ENCODE data around the gene NANOS3. TPM values are rescaled to one million over a fixed set of nuclear protein-coding genes. Genes with fewer than 3 reads are reported as not detected.
A peak's percentile ranks its signal among the peaks of the same experiment; 100 is the strongest.

The NANOS3 gene
- total RNA-seq, 2 experiments from 2014 or later: not detected

DNA sequence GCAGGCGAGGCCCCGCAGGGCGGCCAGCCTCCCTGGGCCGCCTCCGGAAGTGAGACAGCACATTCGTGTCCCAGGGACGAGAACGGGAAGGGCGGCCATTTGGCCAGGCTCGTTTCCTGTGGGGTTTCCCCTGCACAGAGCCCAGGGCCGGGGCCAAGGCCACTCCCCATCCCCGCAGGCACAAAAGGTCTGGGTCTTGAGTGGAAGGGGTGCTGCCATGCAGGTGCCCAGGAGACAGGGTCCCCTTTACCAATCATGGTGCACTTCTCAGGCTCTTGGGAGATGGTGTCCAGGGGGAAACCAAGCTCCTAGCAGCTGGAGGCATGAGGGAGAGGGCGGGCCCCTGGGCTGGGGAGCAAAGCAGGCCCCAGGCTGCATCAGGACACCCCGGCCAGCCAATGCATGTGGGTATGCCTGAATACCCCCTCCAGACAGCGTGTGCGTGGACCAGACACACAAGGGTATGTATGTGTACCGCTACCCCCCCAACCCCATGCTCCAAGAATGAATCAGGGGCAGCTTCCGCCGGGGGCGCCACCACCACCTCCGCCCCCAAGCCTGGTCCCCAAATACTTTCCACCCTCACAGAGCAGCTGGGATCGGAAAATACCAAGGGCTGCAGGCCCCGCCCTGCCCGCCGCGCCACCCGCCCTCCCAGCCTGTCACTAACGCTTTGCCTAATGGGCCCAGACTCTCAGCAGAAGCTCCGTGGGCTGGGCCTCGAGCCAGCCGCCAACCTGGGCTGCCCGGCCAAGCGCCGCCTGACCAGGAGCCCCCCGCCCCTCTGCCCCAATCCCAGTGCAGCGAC lies 37.6 kb upstream of the NANOS3 start:
- Histone ChIP-seq H3K36me3 (ENCODE audit: insufficient read depth, low read length) (no peaks in the 10 kb centered on the region), H3K4me2 (ENCODE audit: low read length) (peak overlapping the region; percentile 76), H4K20me1 (ENCODE audit: insufficient read depth, low read length) (no peaks in the 10 kb centered on the region), H3K9me3 (ENCODE audit: low read length) (no peaks in the 10 kb centered on the region), H3K79me2 (ENCODE audit: insufficient read depth, low read depth, low read length) (no peaks in the 10 kb centered on the region), H3K27ac (ENCODE audit: low read depth, low read length, poor library complexity, severe bottlenecking) (peak overlapping the region; percentile 64), H3K4me3 (ENCODE audit: low read depth, low read length, poor library complexity, severe bottlenecking) (peak overlapping the region; percentile 65), H3K4me1 (ENCODE audit: insufficient read depth, low read length, poor library complexity, severe bottlenecking) (peaks cover 70% of the 10 kb centered on the region), H3K9me2 (ENCODE audit: insufficient read depth, low read length) (no peaks in the 10 kb centered on the region), H2AFZ (ENCODE audit: low read length) (peak overlapping the region; percentile 74; the same call in 1 of the 2 replicates)
- ChIA-PET CTCF (ENCODE audit: unreplicated experiment) (interaction anchor here (0.6 kb wide), 1 partner anchor 51 kb away, joined by 11 read pairs; no protein-coding TSS in a partner anchor), POLR2A (interaction anchor here (0.7 to 1.4 kb wide), 2 partner anchors 44 to 297 kb away, joined by 3 read pairs; partner anchors contain the start of genes ASF1B and ZSWIM4)
- TF ChIP-seq, protein P1, sequence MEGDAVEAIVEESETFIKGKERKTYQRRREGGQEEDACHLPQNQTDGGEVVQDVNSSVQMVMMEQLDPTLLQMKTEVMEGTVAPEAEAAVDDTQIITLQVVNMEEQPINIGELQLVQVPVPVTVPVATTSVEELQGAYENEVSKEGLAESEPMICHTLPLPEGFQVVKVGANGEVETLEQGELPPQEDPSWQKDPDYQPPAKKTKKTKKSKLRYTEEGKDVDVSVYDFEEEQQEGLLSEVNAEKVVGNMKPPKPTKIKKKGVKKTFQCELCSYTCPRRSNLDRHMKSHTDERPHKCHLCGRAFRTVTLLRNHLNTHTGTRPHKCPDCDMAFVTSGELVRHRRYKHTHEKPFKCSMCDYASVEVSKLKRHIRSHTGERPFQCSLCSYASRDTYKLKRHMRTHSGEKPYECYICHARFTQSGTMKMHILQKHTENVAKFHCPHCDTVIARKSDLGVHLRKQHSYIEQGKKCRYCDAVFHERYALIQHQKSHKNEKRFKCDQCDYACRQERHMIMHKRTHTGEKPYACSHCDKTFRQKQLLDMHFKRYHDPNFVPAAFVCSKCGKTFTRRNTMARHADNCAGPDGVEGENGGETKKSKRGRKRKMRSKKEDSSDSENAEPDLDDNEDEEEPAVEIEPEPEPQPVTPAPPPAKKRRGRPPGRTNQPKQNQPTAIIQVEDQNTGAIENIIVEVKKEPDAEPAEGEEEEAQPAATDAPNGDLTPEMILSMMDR (conservative IDR thresholded peaks at IDR 0.05; ENCODE audit: low read length): 0 out of 2 replicates have a peak, but pooled peaks have one; percentile 24
- TF ChIP-seq EZH2phosphoT487 (IDR thresholded peaks at IDR 0.05; ENCODE audit: borderline replicate concordance, low read depth, low read length): no peak
- peak; percentile 76 for DNase-seq (ENCODE audit: low spot score)
- BruUV-seq (replicated peaks): TSS peak; percentile 68
- intact Hi-C loops (cut with micrococcal nuclease; ENCODE audit: unreplicated experiment): loop anchor here (10.0 kb wide), 2 partner anchors 55 to 675 kb away; no protein-coding TSS in a partner anchor

DNA sequence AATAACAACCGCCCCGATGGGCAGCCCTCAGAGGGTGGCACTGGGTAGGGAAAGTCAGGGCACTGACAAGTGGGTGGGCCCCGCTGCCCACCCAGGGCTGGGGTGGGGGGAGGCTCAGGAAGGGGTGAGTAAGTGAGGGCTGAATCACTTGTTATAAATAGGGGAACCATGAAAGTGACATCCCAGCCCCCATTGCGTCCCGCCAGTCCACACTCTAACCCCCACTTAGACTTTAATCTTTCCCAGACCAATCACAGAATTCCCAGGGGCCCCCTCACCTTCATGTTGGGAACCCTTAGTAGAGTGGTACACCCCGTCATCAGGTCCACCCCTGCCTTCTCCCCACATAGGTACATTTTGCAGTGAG lies 37.0 kb upstream of the NANOS3 start:
- TF ChIP-seq EZH2phosphoT487 (IDR thresholded peaks at IDR 0.05; ENCODE audit: borderline replicate concordance, low read depth, low read length): no peak
- TF ChIP-seq, protein P1 (conservative IDR thresholded peaks at IDR 0.05; ENCODE audit: low read length): no peak
- ChIA-PET POLR2A (interaction anchor here (1.4 kb wide), 1 partner anchor 44 kb away, joined by 3 read pairs; the partner anchor contains the start of gene ZSWIM4), CTCF (ENCODE audit: unreplicated experiment) (interaction anchor here (0.6 kb wide), 1 partner anchor 52 kb away, joined by 11 read pairs; no protein-coding TSS in a partner anchor)

More for the DNA sequence above, 37.0 kb upstream of the NANOS3 start:
- H3K4me2 ChIP-seq (ENCODE audit: low read length): peak overlapping the region; percentile 76
- no peaks in the 10 kb centered on the region for H4K20me1 ChIP-seq (ENCODE audit: insufficient read depth, low read length)
- intact Hi-C loops (cut with micrococcal nuclease; ENCODE audit: unreplicated experiment): loop anchor here (10.0 kb wide), 2 partner anchors 55 to 675 kb away; no protein-coding TSS in a partner anchor
- no TSS peak for BruUV-seq (replicated peaks)
- DNase-seq (ENCODE audit: low spot score): no peak
- peaks cover 68% of the 10 kb centered on the region for H3K4me1 ChIP-seq (ENCODE audit: insufficient read depth, low read length, poor library complexity, severe bottlenecking)
- no peaks in the 10 kb centered on the region for H3K79me2 ChIP-seq (ENCODE audit: insufficient read depth, low read depth, low read length)
- H3K27ac ChIP-seq (ENCODE audit: low read depth, low read length, poor library complexity, severe bottlenecking): peak overlapping the region; percentile 64
- H2AFZ ChIP-seq (ENCODE audit: low read length): peak overlapping the region; percentile 74; the same call in 1 of the 2 replicates
- H3K9me2 ChIP-seq (ENCODE audit: insufficient read depth, low read length): no peaks in the 10 kb centered on the region
- H3K4me3 ChIP-seq (ENCODE audit: low read depth, low read length, poor library complexity, severe bottlenecking): peak overlapping the region; percentile 65
- no peaks in the 10 kb centered on the region for H3K36me3 ChIP-seq (ENCODE audit: insufficient read depth, low read length)
- no peaks in the 10 kb centered on the region for H3K9me3 ChIP-seq (ENCODE audit: low read length)
